ENCODE measurements around the gene RNH1. TPM values are rescaled to one million over a fixed set of nuclear protein-coding genes. Genes with fewer than 3 reads are reported as not detected.
"Not testable (repeated sequence)": the region's sequence is repeated elsewhere in the genome, so short reads cannot be mapped to it uniquely, and the experiment has no call there.

RNH1 gene
- total RNA-seq, 1 donor from 2014 or later: 126 TPM

DNA sequence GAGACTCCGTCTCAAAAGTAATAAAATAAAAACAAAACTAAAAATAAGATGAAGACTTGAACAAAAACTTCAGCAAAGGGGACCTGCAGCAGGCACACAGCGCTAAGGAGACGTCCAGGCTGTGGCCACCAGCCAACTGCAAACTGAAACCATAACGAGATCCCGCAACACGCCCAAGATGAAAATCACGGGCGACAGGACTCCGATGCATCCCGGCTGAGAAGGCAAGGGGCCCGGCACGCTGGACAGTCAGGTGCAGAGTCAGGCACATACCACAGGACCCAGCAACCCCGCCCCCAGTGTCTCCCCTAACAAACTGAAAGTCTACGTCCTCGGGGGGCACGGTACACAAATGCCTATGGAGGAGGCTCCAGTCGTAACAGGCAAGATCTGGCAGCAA lies 19.1 kb upstream of the RNH1 start:
- no peak overlapping the region for H3K4me3 Mint-ChIP-seq
- no peaks in the 10 kb centered on the region for H3K27me3 Mint-ChIP-seq (ENCODE audit: insufficient read depth)
- H3K4me1 Mint-ChIP-seq (ENCODE audit: low read depth): no peaks in the 10 kb centered on the region
- H3K27ac Mint-ChIP-seq: no peak overlapping the region
- DNase-seq (ENCODE audit: low spot score): no peak
- no peaks in the 10 kb centered on the region for H3K36me3 Mint-ChIP-seq (ENCODE audit: low read depth)
- no peaks in the 10 kb centered on the region for H3K9me3 Mint-ChIP-seq
- intact Hi-C loops (cut with micrococcal nuclease): no loop called here

DNA sequence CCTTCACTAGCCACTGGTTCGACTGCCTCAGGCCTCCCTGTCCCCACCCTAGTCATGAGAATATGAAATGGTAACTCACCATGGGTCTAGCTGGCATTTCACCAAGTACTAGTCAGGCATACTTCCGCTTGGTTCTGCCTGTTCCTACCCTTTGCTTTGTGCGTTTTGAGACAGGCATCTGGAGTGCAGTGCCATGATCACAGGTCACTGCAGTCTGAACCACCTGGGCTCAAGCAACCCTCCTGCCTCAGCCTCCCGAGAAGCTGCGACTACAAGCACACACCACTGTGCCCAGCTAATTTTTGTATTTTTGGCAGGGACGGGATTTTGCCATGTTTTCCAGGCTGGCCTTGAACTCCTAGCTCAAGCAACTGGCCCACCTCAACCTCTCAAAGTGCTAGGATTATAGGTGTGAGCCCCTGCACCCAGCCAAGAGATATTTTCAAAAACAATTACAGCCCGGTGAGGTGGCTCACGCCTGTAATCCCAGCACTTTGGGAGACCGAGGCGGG lies 14.2 kb upstream of the RNH1 start:
- intact Hi-C loops (cut with micrococcal nuclease): no loop called here
- Mint-ChIP-seq H3K4me3 (no peak overlapping the region), H3K36me3 (ENCODE audit: low read depth) (peaks cover 5% of the 10 kb centered on the region), H3K4me1 (ENCODE audit: low read depth) (peaks cover 5% of the 10 kb centered on the region), H3K9me3 (no peaks in the 10 kb centered on the region), H3K27me3 (ENCODE audit: insufficient read depth) (no peaks in the 10 kb centered on the region), H3K27ac (no peak overlapping the region)
- DNase-seq (ENCODE audit: low spot score): no peak

DNA sequence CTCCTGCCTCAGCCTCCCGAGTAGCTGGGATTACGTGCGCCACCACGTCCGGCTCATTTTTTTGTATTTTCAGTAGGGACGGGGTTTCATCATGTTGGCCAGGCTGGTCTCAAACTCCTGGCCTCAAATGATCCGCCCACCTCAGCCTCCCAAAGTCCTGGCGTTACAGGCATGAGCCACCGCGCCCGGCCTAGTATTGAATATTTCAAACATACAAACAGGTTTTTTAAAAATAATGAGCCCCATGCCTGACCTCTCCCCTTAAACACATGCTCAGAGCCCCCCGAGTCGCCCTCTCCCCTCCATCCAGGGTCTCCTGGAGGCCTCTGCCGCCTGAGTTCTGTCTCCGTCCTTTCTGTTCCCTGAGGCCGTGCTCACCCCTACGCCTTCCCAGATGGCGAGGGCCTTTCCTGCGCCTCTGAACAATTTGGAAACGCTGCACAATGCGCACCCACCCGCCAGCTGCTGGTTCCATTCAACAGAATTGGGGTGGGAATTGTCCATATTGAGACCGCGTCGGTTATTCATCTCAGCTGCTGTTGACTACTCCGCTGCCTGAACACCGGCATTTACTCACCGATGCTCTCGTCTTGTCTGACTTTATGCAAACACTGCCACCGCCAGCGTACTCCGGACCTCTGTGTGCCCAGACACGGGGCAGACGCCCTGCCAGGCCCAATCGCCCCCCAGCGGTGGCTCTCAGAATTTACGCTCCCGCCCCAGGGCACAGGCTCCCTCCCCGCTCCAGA lies 13.6 kb upstream of the RNH1 start:
- Mint-ChIP-seq H3K27ac (no peak overlapping the region), H3K36me3 (ENCODE audit: low read depth) (peaks cover 9% of the 10 kb centered on the region), H3K4me1 (ENCODE audit: low read depth) (peaks cover 5% of the 10 kb centered on the region), H3K4me3 (no peak overlapping the region), H3K27me3 (ENCODE audit: insufficient read depth) (no peaks in the 10 kb centered on the region), H3K9me3 (no peaks in the 10 kb centered on the region)
- intact Hi-C loops (cut with micrococcal nuclease): no loop called here
- DNase-seq (ENCODE audit: low spot score): no peak

GRCh38 chr11:518463-519202 lies 11.6 kb upstream of the RNH1 start:
- intact Hi-C loops (cut with micrococcal nuclease): loop anchor here (1.0 to 5.0 kb wide), 5 partner anchors 11 to 211 kb away; partner anchors contain the start of genes IFITM2 and RNH1
- peak overlapping the region; percentile 75 for H3K4me3 Mint-ChIP-seq
- DNase-seq (ENCODE audit: low spot score): peak; percentile 81
- H3K36me3 Mint-ChIP-seq (ENCODE audit: low read depth): peaks cover 14% of the 10 kb centered on the region
- no peaks in the 10 kb centered on the region for H3K9me3 Mint-ChIP-seq
- H3K4me1 Mint-ChIP-seq (ENCODE audit: low read depth): peaks cover 5% of the 10 kb centered on the region
- H3K27me3 Mint-ChIP-seq (ENCODE audit: insufficient read depth): no peaks in the 10 kb centered on the region
- peak overlapping the region; percentile 47 for H3K27ac Mint-ChIP-seq

GRCh38 chr11:516918-517685 lies 10.1 kb upstream of the RNH1 start:
- not testable (repeated sequence) for H3K9me3 Mint-ChIP-seq; DNase-seq (ENCODE audit: low spot score); H3K4me3 Mint-ChIP-seq; H3K27ac Mint-ChIP-seq; H3K27me3 Mint-ChIP-seq (ENCODE audit: insufficient read depth); H3K4me1 Mint-ChIP-seq (ENCODE audit: low read depth)
- peaks cover 19% of the 10 kb centered on the region for H3K36me3 Mint-ChIP-seq (ENCODE audit: low read depth)
- intact Hi-C loops (cut with micrococcal nuclease): loop anchor here (5.0 kb wide), 1 partner anchor 210 kb away; the partner anchor contains the start of gene IFITM2

- Mint-ChIP-seq H3K27ac (no peak overlapping the region), H3K4me3 (no peak overlapping the region)
These were observed 9.4 kb upstream of the RNH1 start for GRCh38 chr11:516400-516799.

GRCh38 chr11:515131-515530 lies 8.1 kb upstream of the RNH1 start:
- Mint-ChIP-seq H3K9me3 (no peaks in the 10 kb centered on the region), H3K4me1 (ENCODE audit: low read depth) (peaks cover 5% of the 10 kb centered on the region), H3K36me3 (ENCODE audit: low read depth) (peaks cover 24% of the 10 kb centered on the region), H3K4me3 (no peak overlapping the region), H3K27ac (no peak overlapping the region), H3K27me3 (ENCODE audit: insufficient read depth) (no peaks in the 10 kb centered on the region)
- intact Hi-C loops (cut with micrococcal nuclease): loop anchor here (5.0 kb wide), 1 partner anchor 208 kb away; the partner anchor contains the start of gene IFITM2
- DNase-seq (ENCODE audit: low spot score): no peak

More at GRCh38 chr11:516400-516799, 9.4 kb upstream of the RNH1 start:
- no peak for DNase-seq (ENCODE audit: low spot score)
- H3K36me3 Mint-ChIP-seq (ENCODE audit: low read depth): peaks cover 22% of the 10 kb centered on the region
- H3K9me3 Mint-ChIP-seq: no peaks in the 10 kb centered on the region
- intact Hi-C loops (cut with micrococcal nuclease): loop anchor here (5.0 kb wide), 1 partner anchor 209 kb away; the partner anchor contains the start of gene IFITM2
- H3K27me3 Mint-ChIP-seq (ENCODE audit: insufficient read depth): no peaks in the 10 kb centered on the region
- peaks cover 5% of the 10 kb centered on the region for H3K4me1 Mint-ChIP-seq (ENCODE audit: low read depth)

DNA sequence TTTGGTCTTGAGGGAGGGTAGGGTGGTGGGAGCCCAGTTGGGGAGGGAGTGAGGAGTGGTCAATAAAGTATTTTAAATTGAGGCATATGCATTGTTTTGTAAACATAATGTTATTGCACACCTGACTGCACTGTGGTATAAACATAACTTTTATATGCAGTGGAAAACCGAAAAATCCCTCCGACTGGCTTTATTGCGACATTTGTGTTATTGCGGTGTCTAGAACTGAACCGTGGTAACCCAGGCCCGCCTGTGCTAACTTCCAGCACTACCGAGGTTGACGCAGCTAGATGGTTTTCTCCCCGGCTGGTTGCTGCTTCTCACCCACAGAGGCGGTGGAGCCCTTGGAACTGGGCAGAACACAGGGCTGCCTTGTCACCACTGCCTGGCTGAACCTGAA lies 7.6 kb upstream of the RNH1 start:
- DNase-seq (ENCODE audit: low spot score): no peak
- Mint-ChIP-seq H3K27ac (no peak overlapping the region), H3K27me3 (ENCODE audit: insufficient read depth) (no peaks in the 10 kb centered on the region), H3K4me3 (no peak overlapping the region), H3K36me3 (ENCODE audit: low read depth) (peaks cover 30% of the 10 kb centered on the region), H3K4me1 (ENCODE audit: low read depth) (peaks cover 5% of the 10 kb centered on the region), H3K9me3 (no peaks in the 10 kb centered on the region)
- intact Hi-C loops (cut with micrococcal nuclease): loop anchor here (5.0 kb wide), 1 partner anchor 207 kb away; the partner anchor contains the start of gene IFITM2

DNA sequence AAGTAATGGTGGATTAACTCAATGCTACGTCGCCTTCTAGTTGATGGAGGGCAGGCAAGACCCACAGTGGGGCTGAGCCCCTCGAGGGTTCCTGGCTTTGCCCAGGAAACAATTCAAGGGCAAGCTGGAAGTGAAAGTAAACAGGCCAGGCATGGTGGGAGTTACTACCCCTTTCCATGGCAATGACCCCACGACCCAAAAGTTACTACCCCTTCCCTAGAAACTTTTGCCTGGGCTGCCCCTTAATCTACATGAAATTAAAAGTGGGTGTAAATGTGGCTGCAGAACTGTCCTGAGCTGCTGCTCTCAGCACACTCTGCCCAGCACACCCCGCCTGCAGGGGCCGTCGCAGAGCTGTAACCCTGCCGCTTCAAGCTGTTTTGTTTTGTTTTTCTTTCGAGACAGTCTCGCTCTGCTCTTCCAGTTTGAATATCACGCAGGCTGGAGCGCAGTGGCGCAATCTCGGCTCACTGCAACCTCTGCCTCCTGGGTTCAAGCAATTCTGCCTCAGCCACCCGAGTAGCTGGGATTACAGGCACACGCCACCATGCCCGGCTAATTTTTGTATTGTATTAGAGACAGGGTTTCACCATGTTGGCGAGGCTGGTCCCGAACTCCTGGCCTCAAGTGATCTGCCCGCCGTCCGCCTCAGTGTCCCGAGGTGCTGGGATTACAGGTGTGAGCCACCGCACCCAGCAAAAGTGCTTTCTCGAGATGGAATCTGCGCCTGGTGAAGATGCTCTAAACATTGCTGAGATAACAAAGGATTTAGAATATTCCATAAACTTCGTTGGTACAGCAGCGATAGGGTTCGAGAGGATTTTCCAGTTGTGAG lies 5.9 kb upstream of the RNH1 start:
- no peak for DNase-seq (ENCODE audit: low spot score)
- intact Hi-C loops (cut with micrococcal nuclease): no loop called here
- H3K4me3 Mint-ChIP-seq: no peak overlapping the region
- H3K9me3 Mint-ChIP-seq: no peaks in the 10 kb centered on the region
- H3K27me3 Mint-ChIP-seq (ENCODE audit: insufficient read depth): no peaks in the 10 kb centered on the region
- H3K4me1 Mint-ChIP-seq (ENCODE audit: low read depth): no peaks in the 10 kb centered on the region
- H3K27ac Mint-ChIP-seq: no peak overlapping the region
- peaks cover 35% of the 10 kb centered on the region for H3K36me3 Mint-ChIP-seq (ENCODE audit: low read depth)

GRCh38 chr11:508956-509355 lies 1.9 kb upstream of the RNH1 start:
- H3K4me1 Mint-ChIP-seq (ENCODE audit: low read depth): peaks cover 10% of the 10 kb centered on the region
- H3K9me3 Mint-ChIP-seq: no peaks in the 10 kb centered on the region
- intact Hi-C loops (cut with micrococcal nuclease): loop anchor here (5.0 kb wide), 1 partner anchor 152 kb away; no protein-coding TSS in a partner anchor
- peak overlapping the region; percentile 56 for H3K4me3 Mint-ChIP-seq
- no peak overlapping the region for H3K27ac Mint-ChIP-seq
- H3K36me3 Mint-ChIP-seq (ENCODE audit: low read depth): peaks cover 29% of the 10 kb centered on the region
- H3K27me3 Mint-ChIP-seq (ENCODE audit: insufficient read depth): no peaks in the 10 kb centered on the region
- DNase-seq (ENCODE audit: low spot score): no peak

DNA sequence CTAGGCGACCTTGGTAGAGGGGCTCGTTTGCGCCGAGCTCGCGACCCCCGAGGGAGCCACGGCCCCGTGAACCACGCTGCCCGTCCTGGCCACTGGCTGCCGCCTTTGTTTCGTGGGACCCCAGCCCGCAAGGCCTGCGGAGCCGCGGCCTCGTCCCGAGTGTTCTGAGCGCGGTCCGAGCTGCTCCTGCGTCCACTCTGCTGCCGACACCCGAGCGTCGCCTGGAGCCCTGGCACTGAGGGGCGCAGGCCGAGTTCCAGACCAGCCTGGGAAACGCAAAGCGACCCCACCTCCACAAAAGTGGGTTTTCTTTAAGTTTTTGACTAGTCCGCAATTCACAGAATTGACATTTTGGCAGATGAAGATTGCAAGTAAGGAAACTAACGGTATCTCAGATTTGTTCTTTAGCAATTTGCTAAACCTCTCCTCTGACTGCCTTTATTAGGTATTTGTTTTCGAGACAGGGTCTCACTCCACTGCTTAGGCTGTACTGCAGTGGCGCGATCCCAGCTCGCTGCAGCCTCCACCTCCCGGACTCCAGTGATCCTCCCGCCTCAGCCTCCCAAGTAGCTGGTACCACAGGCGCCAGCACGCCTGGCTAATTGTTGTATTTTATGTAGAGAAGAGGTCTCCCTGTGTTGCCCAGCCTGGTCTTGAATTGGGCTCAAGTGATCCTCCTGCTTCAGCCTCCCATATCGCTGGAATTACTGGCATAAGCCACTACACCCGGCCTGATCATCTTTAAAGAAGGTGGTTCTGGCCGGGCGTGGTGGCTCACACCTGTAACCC lies 879 bp upstream of the RNH1 start:
- no peaks in the 10 kb centered on the region for H3K9me3 Mint-ChIP-seq
- H3K27ac Mint-ChIP-seq: peak overlapping the region; percentile 84
- H3K4me3 Mint-ChIP-seq: peak overlapping the region; percentile 92
- intact Hi-C loops (cut with micrococcal nuclease): loop anchor here (1.0 to 5.0 kb wide), 10 partner anchors 10 to 301 kb away; partner anchors contain the start of genes BET1L, PSMD13, RIC8A and RPLP2
- no peaks in the 10 kb centered on the region for H3K27me3 Mint-ChIP-seq (ENCODE audit: insufficient read depth)
- DNase-seq (ENCODE audit: low spot score): no peak
- H3K36me3 Mint-ChIP-seq (ENCODE audit: low read depth): peaks cover 25% of the 10 kb centered on the region
- H3K4me1 Mint-ChIP-seq (ENCODE audit: low read depth): peaks cover 15% of the 10 kb centered on the region

All from activated T-helper 1 cell treated with anti-CD3 and anti-CD28 coated beads, Interleukin-12 subunit alpha, Interleukin-12 subunit beta, Interleukin-2, Interleukin-4 antibody, amounts not matched to agents 30 ng/mL and 10 ng/mL and 1 ng/mL, durations not matched to agents 14 hours and 24 hours and 36 hours (primary cell).